KMS-11 (cell line): ENCODE data around the gene ABHD14A.

Source experiments
- H2AFZ ChIP-seq: fragments of 200-600 bp; sonication (generic); 2 replicates; pipeline ENCODE4 v1.6.1; 2016; ENCODE audit warnings: antibody characterized with exemption, mixed run types, low read depth
- H3K27ac ChIP-seq: fragments of 200-600 bp; sonication (generic); 2 replicates; pipeline ENCODE4 v1.6.1; 2016; ENCODE audit warnings: mild to moderate bottlenecking, mixed run types
- H3K27me3 ChIP-seq: fragments of 200-600 bp; sonication (generic); 2 replicates; pipeline ENCODE4 v1.6.1; 2017; ENCODE audit warnings: mild to moderate bottlenecking, low read depth, mixed run types, moderate library complexity; ENCODE audit not compliant: insufficient read depth
- H3K36me3 ChIP-seq: fragments of 200-600 bp; sonication (generic); 2 replicates; pipeline ENCODE4 v1.6.1; 2017; ENCODE audit warnings: mild to moderate bottlenecking, mixed run types; ENCODE audit not compliant: insufficient read depth
- H3K4me1 ChIP-seq: fragments of 200-600 bp; sonication (generic); 2 replicates; pipeline ENCODE4 v1.6.1; 2016; ENCODE audit warnings: mild to moderate bottlenecking, low read depth, mixed run types; ENCODE audit not compliant: poor library complexity, severe bottlenecking
- H3K4me2 ChIP-seq: fragments of 200-600 bp; sonication (generic); 2 replicates; pipeline ENCODE4 v1.7.0; 2016; ENCODE audit warnings: mild to moderate bottlenecking, mixed run types
- H3K4me3 ChIP-seq: fragments of 200-600 bp; sonication (generic); IDR thresholded peaks from 2 replicates; pipeline ENCODE4 v1.6.1; 2017; ENCODE audit warnings: low read depth, low read length, mixed read lengths; ENCODE audit not compliant: insufficient read depth
- H3K79me2 ChIP-seq: fragments of 200-600 bp; sonication (generic); 2 replicates; pipeline ENCODE4 v1.6.1; 2016; ENCODE audit warnings: low read depth, mixed run types; ENCODE audit not compliant: insufficient read depth
- H3K9ac ChIP-seq: fragments of 200-600 bp; sonication (generic); 2 replicates; pipeline ENCODE4 v1.6.1; 2016; ENCODE audit warnings: mild to moderate bottlenecking, mixed run types
- H4K20me1 ChIP-seq: fragments of 200-600 bp; sonication (generic); 2 replicates; pipeline ENCODE4 v1.6.1; 2016; ENCODE audit warnings: mild to moderate bottlenecking, mixed run types; ENCODE audit not compliant: insufficient read depth
- CTCF ChIP-seq: fragments of 200-600 bp; sonication (generic); conservative IDR thresholded peaks from 2 replicates; pipeline ENCODE4 v1.6.1; 2017; ENCODE audit warnings: low read depth, mild to moderate bottlenecking, antibody characterized with exemption, low read length, moderate library complexity, mixed read lengths

The ABHD14A gene

GRCh38 chr3:52025453-52025852 is 50.6 kb downstream of the ABHD14A start:
- Histone ChIP-seq H3K4me1 (no peaks in the 10 kb centered on the region), H3K79me2 (no peaks in the 10 kb centered on the region), H3K27me3 (no peaks in the 10 kb centered on the region), H3K27ac (no peak overlapping the region), H2AFZ (no peak overlapping the region), H3K4me3 (no peak overlapping the region), H3K36me3 (no peaks in the 10 kb centered on the region), H4K20me1 (no peaks in the 10 kb centered on the region), H3K9ac (no peak overlapping the region), H3K4me2 (no peak overlapping the region)
- no peak for TF ChIP-seq CTCF

GRCh38 chr3:52026041-52026440 is 51.2 kb downstream of the ABHD14A start:
- Histone ChIP-seq H3K4me3 (no peak overlapping the region), H3K36me3 (no peaks in the 10 kb centered on the region), H3K27me3 (no peaks in the 10 kb centered on the region), H4K20me1 (no peaks in the 10 kb centered on the region), H3K79me2 (no peaks in the 10 kb centered on the region), H3K9ac (no peak overlapping the region), H2AFZ (no peak overlapping the region), H3K4me2 (no peak overlapping the region), H3K27ac (no peak overlapping the region), H3K4me1 (no peaks in the 10 kb centered on the region)
- TF ChIP-seq CTCF: no peak

- H3K27me3 ChIP-seq: no peaks in the 10 kb centered on the region
- H2AFZ ChIP-seq: no peak overlapping the region
- H3K9ac ChIP-seq: no peak overlapping the region
- no peak overlapping the region for H3K4me3 ChIP-seq
- H3K4me1 ChIP-seq: no peaks in the 10 kb centered on the region
- no peaks in the 10 kb centered on the region for H3K36me3 ChIP-seq
- no peaks in the 10 kb centered on the region for H3K79me2 ChIP-seq
- no peak for TF ChIP-seq CTCF
- no peak overlapping the region for H3K4me2 ChIP-seq
- H4K20me1 ChIP-seq: no peaks in the 10 kb centered on the region
- no peak overlapping the region for H3K27ac ChIP-seq
Observed at GRCh38 chr3:52028572-52028971, 53.7 kb downstream of the ABHD14A start.

- Histone ChIP-seq H3K4me1 (no peaks in the 10 kb centered on the region), H3K27me3 (no peaks in the 10 kb centered on the region)
- no peak for TF ChIP-seq CTCF
Observed at GRCh38 chr3:52029053-52029452, 54.2 kb downstream of the ABHD14A start.

More at GRCh38 chr3:52029053-52029452, 54.2 kb downstream of the ABHD14A start:
- H3K27ac ChIP-seq: no peak overlapping the region
- no peaks in the 10 kb centered on the region for H3K36me3 ChIP-seq
- no peak overlapping the region for H2AFZ ChIP-seq
- no peak overlapping the region for H3K4me2 ChIP-seq
- no peaks in the 10 kb centered on the region for H3K79me2 ChIP-seq
- no peaks in the 10 kb centered on the region for H4K20me1 ChIP-seq
- no peak overlapping the region for H3K9ac ChIP-seq
- no peak overlapping the region for H3K4me3 ChIP-seq
